Astrocyte (in vitro differentiated cells and primary cell): Measurements from ENCODE around the gene FBXW10B. TPM values are rescaled to one million over a fixed set of nuclear protein-coding genes. Genes with fewer than 3 reads are reported as not detected.
A peak's percentile ranks its signal among the peaks of the same experiment; 100 is the strongest.
"Not testable (repeated sequence)": the region's sequence is repeated elsewhere in the genome, so short reads cannot be mapped to it uniquely, and the experiment has no call there.

Source experiments
- DNase-seq: peaks from one replicate; pipeline ENCODE4 v3.0.0-alpha.2; 2010; ENCODE audit warnings: low read depth
- FAIRE-seq: peaks from 2 replicates; lab custom pipeline; 2011; peaks lifted over from hg19 to GRCh38; lab: Jason Lieb, UNC
- H2AFZ ChIP-seq: 2 replicates; pipeline ENCODE4 v1.6.0; 2012; ENCODE audit warnings: low read depth, low read length, inconsistent platforms
- H3K27ac ChIP-seq: 2 replicates; pipeline ENCODE4 v1.5.1; 2011; ENCODE audit warnings: low read depth, low read length, inconsistent platforms
- H3K27me3 ChIP-seq: 2 replicates; pipeline ENCODE4 v1.6.0; 2011; ENCODE audit warnings: low read length, inconsistent platforms; ENCODE audit not compliant: insufficient read depth
- H3K36me3 ChIP-seq: 2 replicates; pipeline ENCODE4 v1.5.1; 2011; ENCODE audit warnings: low read length, inconsistent platforms; ENCODE audit not compliant: insufficient read depth
- H3K4me1 ChIP-seq: 2 replicates; pipeline ENCODE4 v1.5.1; 2011; ENCODE audit warnings: low read length, inconsistent platforms; ENCODE audit not compliant: insufficient read depth
- H3K4me2 ChIP-seq: 2 replicates; pipeline ENCODE4 v1.6.0; 2012; ENCODE audit warnings: low read length, inconsistent platforms
- H3K4me3 ChIP-seq: 2 replicates; pipeline ENCODE4 v1.5.1; 2011; ENCODE audit warnings: low read depth, mild to moderate bottlenecking, low read length, inconsistent platforms; ENCODE audit not compliant: insufficient read depth
- H3K79me2 ChIP-seq: 2 replicates; pipeline ENCODE4 v1.6.0; 2012; ENCODE audit warnings: mild to moderate bottlenecking, low read length, inconsistent platforms; ENCODE audit not compliant: insufficient read depth
- H3K9ac ChIP-seq: 2 replicates; pipeline ENCODE4 v1.6.0; 2012; ENCODE audit warnings: mild to moderate bottlenecking, low read length, inconsistent platforms
- H3K9me3 ChIP-seq: 2 replicates; pipeline ENCODE4 v1.5.1; 2012; ENCODE audit warnings: low read depth, mild to moderate bottlenecking, low read length, inconsistent platforms; ENCODE audit not compliant: insufficient read depth
- H4K20me1 ChIP-seq: 2 replicates; pipeline ENCODE4 v1.6.0; 2012; ENCODE audit warnings: low read length, inconsistent platforms; ENCODE audit not compliant: insufficient read depth
- H3K27ac Mint-ChIP-seq: one replicate; pipeline ENCODE4 v1.8.0; 2021; ENCODE audit warnings: mild to moderate bottlenecking, mixed read lengths; ENCODE audit not compliant: unreplicated experiment
- H3K27me3 Mint-ChIP-seq: one replicate; pipeline ENCODE4 v1.8.0; 2021; ENCODE audit warnings: low read depth, mixed read lengths; ENCODE audit not compliant: unreplicated experiment
- H3K36me3 Mint-ChIP-seq: one replicate; pipeline ENCODE4 v1.8.0; 2021; ENCODE audit warnings: low read depth, mixed read lengths; ENCODE audit not compliant: unreplicated experiment
- H3K4me1 Mint-ChIP-seq: one replicate; pipeline ENCODE4 v1.8.0; 2021; ENCODE audit warnings: low read depth, mixed read lengths; ENCODE audit not compliant: unreplicated experiment
- H3K4me3 Mint-ChIP-seq: one replicate; pipeline ENCODE4 v1.8.0; 2021; ENCODE audit warnings: mild to moderate bottlenecking, moderate library complexity, mixed read lengths; ENCODE audit not compliant: unreplicated experiment
- H3K9me3 Mint-ChIP-seq: one replicate; pipeline ENCODE4 v1.8.0; 2021; ENCODE audit warnings: mild to moderate bottlenecking, mixed read lengths; ENCODE audit not compliant: unreplicated experiment
- CTCF ChIP-seq: IDR thresholded peaks from 2 replicates; pipeline ENCODE4 v1.5.1; 2011; ENCODE audit warnings: low read depth, mild to moderate bottlenecking, inconsistent platforms, low read length, moderate library complexity; ENCODE audit not compliant: insufficient read depth
- EZH2 ChIP-seq: IDR thresholded peaks from 2 replicates; pipeline ENCODE4 v1.6.1; 2012; ENCODE audit warnings: mild to moderate bottlenecking, low read length, inconsistent platforms; ENCODE audit not compliant: insufficient read depth
- total RNA-seq: library from RNA; stranded (reverse); gene quantifications from 2 replicates; pipeline ENCODE4 v1.2.1, GENCODE V29; 2021

The FBXW10B gene
- total RNA-seq, 1 donor from 2014 or later: 3.9 TPM

- peaks cover 36% of the 10 kb centered on the region for H3K4me1 ChIP-seq
- H3K27ac ChIP-seq: peak overlapping the region; percentile 6
- TF ChIP-seq EZH2 (no peak), CTCF (no peak)
- peak overlapping the region; percentile 94 for H3K4me2 ChIP-seq
- no peaks in the 10 kb centered on the region for H3K36me3 ChIP-seq
- H4K20me1 ChIP-seq: no peaks in the 10 kb centered on the region
- H3K4me3 Mint-ChIP-seq: peak overlapping the region; percentile 88
- no peaks in the 10 kb centered on the region for H3K9me3 Mint-ChIP-seq
- FAIRE-seq (no peak), DNase-seq (peak; percentile 47)
- no peak overlapping the region for H2AFZ ChIP-seq
- peak overlapping the region; percentile 81 for H3K4me3 ChIP-seq
- H3K27me3 ChIP-seq: no peaks in the 10 kb centered on the region
- H3K9me3 ChIP-seq: no peaks in the 10 kb centered on the region
- peaks cover 6% of the 10 kb centered on the region for H3K36me3 Mint-ChIP-seq
- peak overlapping the region; percentile 80 for H3K9ac ChIP-seq
- peaks cover 61% of the 10 kb centered on the region for H3K4me1 Mint-ChIP-seq
- H3K27ac Mint-ChIP-seq: no peak overlapping the region
- peaks cover 33% of the 10 kb centered on the region for H3K79me2 ChIP-seq
- no peaks in the 10 kb centered on the region for H3K27me3 Mint-ChIP-seq
These were observed 30.4 kb upstream of the FBXW10B start for GRCh38 chr17:15649861-15650421.

GRCh38 chr17:15648386-15648785 is 28.9 kb upstream of the FBXW10B start:
- Mint-ChIP-seq H3K9me3 (no peaks in the 10 kb centered on the region), H3K4me3 (peak overlapping the region; percentile 88), H3K27ac (peak overlapping the region; percentile 78), H3K4me1 (peaks cover 49% of the 10 kb centered on the region), H3K36me3 (peaks cover 6% of the 10 kb centered on the region), H3K27me3 (no peaks in the 10 kb centered on the region)
- Histone ChIP-seq H4K20me1 (no peaks in the 10 kb centered on the region), H3K36me3 (no peaks in the 10 kb centered on the region), H3K79me2 (peaks cover 33% of the 10 kb centered on the region), H3K9me3 (no peaks in the 10 kb centered on the region), H3K4me2 (peak overlapping the region; percentile 94), H3K4me3 (no peak overlapping the region), H3K9ac (no peak overlapping the region), H3K4me1 (peaks cover 32% of the 10 kb centered on the region), H3K27ac (no peak overlapping the region), H3K27me3 (no peaks in the 10 kb centered on the region), H2AFZ (no peak overlapping the region)
- TF ChIP-seq EZH2: no peak
- TF ChIP-seq CTCF: no peak
- FAIRE-seq (no peak), DNase-seq (no peak)

GRCh38 chr17:15645942-15646312 is 26.4 kb upstream of the FBXW10B start:
- peak overlapping the region; percentile 92 for H3K27ac Mint-ChIP-seq
- Histone ChIP-seq H3K4me2 (peak overlapping the region; percentile 71), H3K27ac (peak overlapping the region; percentile 54), H3K4me1 (peaks cover 29% of the 10 kb centered on the region), H3K9ac (peak overlapping the region; percentile 29), H3K79me2 (peaks cover 31% of the 10 kb centered on the region)
- H3K36me3 Mint-ChIP-seq, H3K36me3 ChIP-seq, H3K9me3 ChIP-seq, H3K4me3 ChIP-seq, H3K4me3 Mint-ChIP-seq, H3K27me3 ChIP-seq, FAIRE-seq, H3K27me3 Mint-ChIP-seq, H3K9me3 Mint-ChIP-seq, H4K20me1 ChIP-seq, H2AFZ ChIP-seq: not testable (repeated sequence)
- peaks cover 40% of the 10 kb centered on the region for H3K4me1 Mint-ChIP-seq
- peak; percentile 47 for DNase-seq

- peak; percentile 37 for DNase-seq
- H3K79me2 ChIP-seq: peaks cover 25% of the 10 kb centered on the region
- not testable (repeated sequence) for H3K27me3 Mint-ChIP-seq, H3K36me3 ChIP-seq, H3K9me3 ChIP-seq, H3K9me3 Mint-ChIP-seq, H2AFZ ChIP-seq, H4K20me1 ChIP-seq, H3K36me3 Mint-ChIP-seq, FAIRE-seq, H3K4me3 ChIP-seq, H3K27me3 ChIP-seq
- H3K4me2 ChIP-seq: peak overlapping the region; percentile 71
- peak overlapping the region; percentile 29 for H3K9ac ChIP-seq
- H3K27ac ChIP-seq: peak overlapping the region; percentile 54
- Mint-ChIP-seq H3K4me3 (peak overlapping the region; percentile 46), H3K27ac (peak overlapping the region; percentile 92), H3K4me1 (peaks cover 35% of the 10 kb centered on the region)
- peaks cover 25% of the 10 kb centered on the region for H3K4me1 ChIP-seq
These were observed 25.8 kb upstream of the FBXW10B start for GRCh38 chr17:15645099-15645941.
